SU-DHL-6 (cell line): ENCODE results near the gene CKM.

Source experiments
- H2AFZ ChIP-seq: fragments of 200-600 bp; sonication (generic); 2 replicates; pipeline ENCODE4 v1.6.1; 2014; ENCODE audit warnings: low read depth, mild to moderate bottlenecking, moderate library complexity, mixed read lengths, antibody characterized with exemption, low read length; ENCODE audit not compliant: severe bottlenecking
- H3F3A ChIP-seq: fragments of 200-600 bp; shearing (Covaris generic); 2 replicates; pipeline ENCODE4 v1.6.0; 2016; ENCODE audit warnings: antibody characterized with exemption, mild to moderate bottlenecking; ENCODE audit not compliant: insufficient read depth
- H3K27ac ChIP-seq: fragments of 200-600 bp; sonication (generic); 2 replicates; pipeline ENCODE4 v1.5.1; 2016; ENCODE audit warnings: low read depth, mild to moderate bottlenecking, low read length, moderate library complexity, mixed read lengths
- H3K27me3 ChIP-seq: fragments of 200-600 bp; sonication (generic), shearing (Covaris generic); 2 replicates; pipeline ENCODE4 v1.6.0; 2014; ENCODE audit warnings: mild to moderate bottlenecking, low read length
- H3K36me3 ChIP-seq: fragments of 200-600 bp; sonication (generic); 2 replicates; pipeline ENCODE4 v1.6.1; 2014; ENCODE audit warnings: mild to moderate bottlenecking, low read length, mixed read lengths
- H3K4me2 ChIP-seq: fragments of 300-600, 200-600 bp; shearing (Covaris generic), sonication (generic); 2 replicates; pipeline ENCODE4 v1.6.0; 2014; ENCODE audit warnings: low read length, low read depth, mild to moderate bottlenecking; ENCODE audit not compliant: poor library complexity, severe bottlenecking
- H3K4me3 ChIP-seq: fragments of 200-600 bp; sonication (generic); 2 replicates; pipeline ENCODE4 v1.5.1; 2014; ENCODE audit warnings: antibody characterized with exemption, low read length, mild to moderate bottlenecking, mixed read lengths; ENCODE audit not compliant: insufficient read depth, poor library complexity, severe bottlenecking
- H3K79me2 ChIP-seq: fragments of 200-600 bp; sonication (generic); 2 replicates; pipeline ENCODE4 v1.6.1; 2014; ENCODE audit warnings: mild to moderate bottlenecking, low read length, moderate library complexity; ENCODE audit not compliant: insufficient read depth
- H3K9ac ChIP-seq: fragments of 200-600 bp; sonication (generic); 2 replicates; pipeline ENCODE4 v1.7.0; 2014; ENCODE audit warnings: mild to moderate bottlenecking, low read length
- H3K9me2 ChIP-seq: fragments of 200-600 bp; sonication (generic); replicated peaks from 2 replicates; pipeline ENCODE4 v1.6.1; 2014; ENCODE audit warnings: low read length; ENCODE audit not compliant: insufficient read depth
- H3K9me3 ChIP-seq: fragments of 200-600 bp; sonication (generic); 2 replicates; pipeline ENCODE4 v1.6.1; 2014; ENCODE audit warnings: low read length, mixed read lengths; ENCODE audit not compliant: insufficient read depth
- H4K20me1 ChIP-seq: fragments of 200-600 bp; sonication (generic); 2 replicates; pipeline ENCODE4 v1.6.1; 2014; ENCODE audit warnings: low read depth, mild to moderate bottlenecking, antibody characterized with exemption, low read length, moderate library complexity, mixed read lengths
- EZH2phosphoT487 ChIP-seq: fragments of 200-600 bp; sonication (generic), shearing (Covaris generic); conservative IDR thresholded peaks from 2 replicates; pipeline ENCODE4 v1.6.1; 2018; ENCODE audit warnings: mild to moderate bottlenecking, antibody characterized with exemption, low read length, moderate library complexity, mixed read lengths
- TF ChIP-seq, protein P1 (sequence below): fragments of 200-600 bp; sonication (generic); IDR thresholded peaks from one replicate; pipeline ENCODE4 v1.5.1; 2017; ENCODE audit warnings: antibody characterized with exemption, mild to moderate bottlenecking, low read length, moderate library complexity; ENCODE audit not compliant: insufficient read depth, poor library complexity, severe bottlenecking

Gene CKM

DNA sequence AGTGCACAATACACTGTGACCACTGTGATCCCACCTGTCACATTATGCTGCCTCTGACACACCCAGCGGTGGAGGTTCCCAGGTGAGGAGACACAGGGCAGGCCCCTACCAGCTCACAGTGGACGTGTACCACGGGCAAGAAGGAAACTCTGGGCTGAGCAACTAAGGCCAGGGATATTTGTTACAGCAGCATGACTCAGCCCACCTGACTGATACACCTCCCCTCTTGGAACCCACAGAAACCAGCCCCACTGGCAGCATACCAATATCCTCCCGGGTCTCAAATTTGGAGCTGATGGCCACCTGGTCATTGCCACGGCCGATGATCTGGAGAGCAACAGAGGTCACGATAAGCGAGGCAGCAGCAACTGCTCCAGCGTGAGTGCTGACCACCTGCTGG lies 32.7 kb upstream of the CKM start:
- H3K79me2 ChIP-seq = no peaks in the 10 kb centered on the region
- H3K27me3 ChIP-seq = no peaks in the 10 kb centered on the region
- no peaks in the 10 kb centered on the region for H3K9me3 ChIP-seq
- no peaks in the 10 kb centered on the region for H3K9me2 ChIP-seq
- H3K4me3 ChIP-seq = no peak overlapping the region
- H4K20me1 ChIP-seq = no peaks in the 10 kb centered on the region
- no peak overlapping the region for H3K9ac ChIP-seq
- no peaks in the 10 kb centered on the region for H3K36me3 ChIP-seq
- no peak overlapping the region for H3K27ac ChIP-seq
- H3F3A ChIP-seq = no peaks in the 10 kb centered on the region
- H3K4me2 ChIP-seq = no peak overlapping the region
- H2AFZ ChIP-seq = no peak overlapping the region
- TF ChIP-seq, protein P1, sequence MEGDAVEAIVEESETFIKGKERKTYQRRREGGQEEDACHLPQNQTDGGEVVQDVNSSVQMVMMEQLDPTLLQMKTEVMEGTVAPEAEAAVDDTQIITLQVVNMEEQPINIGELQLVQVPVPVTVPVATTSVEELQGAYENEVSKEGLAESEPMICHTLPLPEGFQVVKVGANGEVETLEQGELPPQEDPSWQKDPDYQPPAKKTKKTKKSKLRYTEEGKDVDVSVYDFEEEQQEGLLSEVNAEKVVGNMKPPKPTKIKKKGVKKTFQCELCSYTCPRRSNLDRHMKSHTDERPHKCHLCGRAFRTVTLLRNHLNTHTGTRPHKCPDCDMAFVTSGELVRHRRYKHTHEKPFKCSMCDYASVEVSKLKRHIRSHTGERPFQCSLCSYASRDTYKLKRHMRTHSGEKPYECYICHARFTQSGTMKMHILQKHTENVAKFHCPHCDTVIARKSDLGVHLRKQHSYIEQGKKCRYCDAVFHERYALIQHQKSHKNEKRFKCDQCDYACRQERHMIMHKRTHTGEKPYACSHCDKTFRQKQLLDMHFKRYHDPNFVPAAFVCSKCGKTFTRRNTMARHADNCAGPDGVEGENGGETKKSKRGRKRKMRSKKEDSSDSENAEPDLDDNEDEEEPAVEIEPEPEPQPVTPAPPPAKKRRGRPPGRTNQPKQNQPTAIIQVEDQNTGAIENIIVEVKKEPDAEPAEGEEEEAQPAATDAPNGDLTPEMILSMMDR = no peak
- no peak for TF ChIP-seq EZH2phosphoT487

DNA sequence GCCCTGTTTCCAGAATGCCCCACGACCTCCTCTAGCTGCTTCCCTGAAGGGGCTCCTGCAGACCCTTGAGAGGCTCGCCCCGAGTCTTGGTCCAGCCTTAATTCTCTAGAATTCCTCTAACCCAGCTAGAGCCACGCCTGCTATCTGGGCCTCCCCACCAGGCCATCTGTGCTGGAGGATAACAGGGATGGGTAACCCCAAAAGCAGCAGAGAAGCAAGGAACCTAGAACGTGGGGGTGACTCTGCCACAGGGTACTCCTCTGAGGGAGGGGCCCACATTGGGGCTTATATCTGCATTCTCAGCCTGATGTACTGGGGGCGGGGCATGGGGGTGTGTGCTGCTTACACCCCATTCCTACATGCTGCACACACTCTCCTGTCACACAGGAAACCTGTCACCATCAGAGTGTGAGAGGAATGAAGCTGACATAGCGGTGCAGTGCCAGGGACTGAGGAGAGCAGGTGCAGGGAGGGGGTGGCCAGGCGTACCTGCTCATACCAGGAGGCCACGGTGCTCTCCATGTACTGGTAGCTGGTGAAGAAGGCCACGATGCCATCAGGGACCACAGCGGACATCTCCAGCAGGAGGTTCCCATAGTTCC lies 31.7 kb upstream of the CKM start:
- Histone ChIP-seq H3K9me2 (no peaks in the 10 kb centered on the region), H3K36me3 (no peaks in the 10 kb centered on the region), H3K79me2 (no peaks in the 10 kb centered on the region), H3K27ac (no peak overlapping the region), H3K4me2 (no peak overlapping the region), H3K9ac (no peak overlapping the region), H3K9me3 (no peaks in the 10 kb centered on the region), H4K20me1 (no peaks in the 10 kb centered on the region), H2AFZ (no peak overlapping the region), H3K27me3 (no peaks in the 10 kb centered on the region), H3K4me3 (no peak overlapping the region), H3F3A (no peaks in the 10 kb centered on the region)
- TF ChIP-seq, protein P1 = no peak

DNA sequence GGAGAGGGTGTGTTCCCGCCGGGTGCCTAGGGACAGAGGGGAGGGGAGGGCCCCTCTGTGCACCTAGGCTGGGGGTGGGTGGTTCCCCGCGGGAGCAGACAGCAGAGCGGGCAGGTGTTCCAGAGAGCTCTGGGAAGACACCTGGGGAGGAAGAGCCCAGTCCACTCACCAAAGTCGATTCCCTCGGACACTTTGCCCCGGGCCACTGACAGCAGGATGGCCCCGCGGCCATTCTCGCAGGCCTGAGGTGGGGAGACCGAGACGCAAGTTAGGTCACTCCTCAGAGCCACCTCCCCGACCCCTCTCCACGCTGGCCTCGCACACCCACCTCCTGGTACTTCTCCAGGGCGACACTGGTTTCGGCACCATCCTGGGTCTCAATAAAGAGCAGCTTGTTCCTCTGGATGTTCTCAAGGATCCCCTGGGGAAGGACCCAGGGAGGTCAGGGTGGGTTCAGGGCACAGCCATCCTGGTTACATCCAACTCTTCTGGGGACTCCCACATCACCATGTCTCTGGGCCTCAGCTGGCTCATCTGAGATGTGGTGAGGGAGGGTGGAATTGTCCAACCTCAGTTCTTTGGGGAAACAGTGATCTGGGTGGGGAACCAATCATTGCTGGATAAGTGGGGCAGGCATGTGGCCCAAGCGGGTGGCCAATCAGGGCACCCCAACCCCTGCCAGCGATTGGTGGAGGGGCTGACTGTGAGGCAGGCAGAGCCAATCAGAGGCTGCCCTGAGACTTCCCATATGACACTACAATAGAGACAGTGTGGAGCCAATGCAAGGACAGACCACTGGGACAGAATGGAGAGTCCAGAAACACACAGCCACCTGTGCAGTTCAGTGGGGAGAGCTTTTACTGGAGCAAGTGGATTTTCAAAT lies 30.5 kb upstream of the CKM start:
- H3K9ac ChIP-seq = no peak overlapping the region
- no peaks in the 10 kb centered on the region for H3K36me3 ChIP-seq
- no peaks in the 10 kb centered on the region for H3K79me2 ChIP-seq
- H3K9me2 ChIP-seq = no peaks in the 10 kb centered on the region
- no peaks in the 10 kb centered on the region for H3K9me3 ChIP-seq
- H3K27ac ChIP-seq = no peak overlapping the region
- no peak overlapping the region for H3K4me2 ChIP-seq
- H4K20me1 ChIP-seq = no peaks in the 10 kb centered on the region
- no peaks in the 10 kb centered on the region for H3K27me3 ChIP-seq
- H3K4me3 ChIP-seq = no peak overlapping the region
- TF ChIP-seq, protein P1 = no peak
- no peak for TF ChIP-seq EZH2phosphoT487
- H3F3A ChIP-seq = no peaks in the 10 kb centered on the region
- no peak overlapping the region for H2AFZ ChIP-seq
